H9 (cell line): ENCODE data around the gene ARGFX. TPM values are rescaled to one million over a fixed set of nuclear protein-coding genes. Genes with fewer than 3 reads are reported as not detected.

Experiments used
- DNase-seq: peaks from one replicate; pipeline ENCODE4 v3.0.0-alpha.2; 2017
- H2AFZ ChIP-seq: one replicate; pipeline ENCODE4 v1.6.1; 2013; ENCODE audit warnings: mild to moderate bottlenecking, low read length, control low read depth, moderate library complexity
- H2AK5ac ChIP-seq: 2 replicates; pipeline ENCODE4 v1.6.1; 2013; ENCODE audit warnings: low read length, control low read depth, mixed read lengths; ENCODE audit not compliant: insufficient read length
- H2BK120ac ChIP-seq: one replicate; pipeline ENCODE4 v1.6.1; 2013; ENCODE audit warnings: low read depth, mild to moderate bottlenecking, low read length, control low read depth, inconsistent platforms; ENCODE audit not compliant: poor library complexity, severe bottlenecking
- H2BK12ac ChIP-seq: 2 replicates; pipeline ENCODE4 v1.6.1; 2013; ENCODE audit warnings: low read length, control low read depth, mixed read lengths, low read depth; ENCODE audit not compliant: insufficient read length
- H2BK15ac ChIP-seq: 2 replicates; pipeline ENCODE4 v1.6.1; 2013; ENCODE audit warnings: low read depth, low read length, control low read depth
- H2BK20ac ChIP-seq: one replicate; pipeline ENCODE4 v1.6.1; 2013; ENCODE audit warnings: low read depth, mild to moderate bottlenecking, low read length, control low read depth, inconsistent platforms; ENCODE audit not compliant: poor library complexity, severe bottlenecking
- H2BK5ac ChIP-seq: 2 replicates; pipeline ENCODE4 v1.6.1; 2013; ENCODE audit warnings: low read length, control low read depth, mixed read lengths; ENCODE audit not compliant: insufficient read length
- H3K14ac ChIP-seq: 2 replicates; pipeline ENCODE4 v1.6.1; 2013; ENCODE audit warnings: low read length, control low read depth; ENCODE audit not compliant: insufficient read depth
- H3K18ac ChIP-seq: 2 replicates; pipeline ENCODE4 v1.6.1; 2013; ENCODE audit warnings: low read depth, mild to moderate bottlenecking, mixed read lengths, low read length, control low read depth; ENCODE audit not compliant: insufficient read length
- H3K23ac ChIP-seq: 2 replicates; pipeline ENCODE4 v1.6.1; 2013; ENCODE audit warnings: low read length, control low read depth, mixed read lengths, low read depth; ENCODE audit not compliant: insufficient read length
- H3K23me2 ChIP-seq: 2 replicates; pipeline ENCODE4 v1.6.1; 2013; ENCODE audit warnings: low read depth, mild to moderate bottlenecking, mixed read lengths, low read length, control low read depth; ENCODE audit not compliant: insufficient read length, poor library complexity, severe bottlenecking
- H3K27ac ChIP-seq: 2 replicates; pipeline ENCODE4 v1.5.1; 2013; ENCODE audit warnings: low read length, control low read depth, mixed read lengths, low read depth; ENCODE audit not compliant: insufficient read length
- H3K27me3 ChIP-seq: 2 replicates; pipeline ENCODE4 v1.6.1; 2013; ENCODE audit warnings: low read length, control low read depth, inconsistent platforms; ENCODE audit not compliant: insufficient read depth
- H3K4ac ChIP-seq: 2 replicates; pipeline ENCODE4 v1.6.1; 2013; ENCODE audit warnings: low read depth, mild to moderate bottlenecking, control low read depth, inconsistent platforms, low read length, moderate library complexity
- H3K4me1 ChIP-seq: 2 replicates; pipeline ENCODE4 v1.6.1; 2013; ENCODE audit warnings: low read length, control low read depth, inconsistent platforms; ENCODE audit not compliant: insufficient read depth
- H3K4me2 ChIP-seq: 2 replicates; pipeline ENCODE4 v1.6.1; 2013; ENCODE audit warnings: low read length, control low read depth, mixed read lengths; ENCODE audit not compliant: insufficient read length, insufficient read depth
- H3K56ac ChIP-seq: 2 replicates; pipeline ENCODE4 v1.6.1; 2013; ENCODE audit warnings: low read depth, mild to moderate bottlenecking, mixed read lengths, low read length, control low read depth; ENCODE audit not compliant: insufficient read length
- H3K79me1 ChIP-seq: 2 replicates; pipeline ENCODE4 v1.6.1; 2013; ENCODE audit warnings: low read depth, mild to moderate bottlenecking, moderate library complexity, low read length, control low read depth, inconsistent platforms; ENCODE audit not compliant: insufficient read depth, poor library complexity, severe bottlenecking
- H3K79me2 ChIP-seq: 2 replicates; pipeline ENCODE4 v1.6.1; 2013; ENCODE audit warnings: low read length, control low read depth, inconsistent platforms; ENCODE audit not compliant: insufficient read depth
- H3K9ac ChIP-seq: 2 replicates; pipeline ENCODE4 v1.6.1; 2013; ENCODE audit warnings: low read length, control low read depth, mixed read lengths; ENCODE audit not compliant: insufficient read length; ENCODE audit errors: extremely low read depth
- H3K9me3 ChIP-seq: one replicate; pipeline ENCODE4 v1.6.1; 2013; ENCODE audit warnings: low read depth, low read length, inconsistent platforms; ENCODE audit not compliant: control insufficient read depth
- H3T11ph ChIP-seq: one replicate; pipeline ENCODE4 v1.6.1; 2013; ENCODE audit warnings: mild to moderate bottlenecking, low read length, control low read depth, inconsistent platforms
- H4K20me1 ChIP-seq: one replicate; pipeline ENCODE4 v1.6.1; 2013; ENCODE audit not compliant: control insufficient read depth, insufficient read length, insufficient read depth
- H4K5ac ChIP-seq: 2 replicates; pipeline ENCODE4 v1.6.1; 2013; ENCODE audit warnings: low read depth, mild to moderate bottlenecking, mixed read lengths, low read length, control low read depth; ENCODE audit not compliant: insufficient read length
- H4K8ac ChIP-seq: replicated peaks from 2 replicates; pipeline ENCODE4 v1.6.1; 2013; ENCODE audit warnings: low read length, control low read depth, mixed read lengths, low read depth; ENCODE audit not compliant: insufficient read length
- H4K91ac ChIP-seq: 2 replicates; pipeline ENCODE4 v1.6.1; 2013; ENCODE audit warnings: low read depth, mild to moderate bottlenecking, moderate library complexity, mixed read lengths, low read length, control low read depth; ENCODE audit not compliant: insufficient read length
- H3K27ac Mint-ChIP-seq, 3 experiments: 2 replicates in 2 of 3; 3 replicates in 1 of 3; pipeline ENCODE4 v1.8.0; 2020 to 2021; ENCODE audit warnings: mixed read lengths in 3 of 3, mild to moderate bottlenecking in 1 of 3, moderate library complexity in 1 of 3
- H3K27me3 Mint-ChIP-seq: 2 replicates; pipeline ENCODE4 v1.8.0; 2021; ENCODE audit warnings: low read depth, mild to moderate bottlenecking, moderate library complexity, mixed read lengths
- H3K36me3 Mint-ChIP-seq, 3 experiments: 2 replicates in 2 of 3; 3 replicates in 1 of 3; pipeline ENCODE4 v1.8.0; 2020 to 2021; ENCODE audit warnings: low read depth in 3 of 3, mixed read lengths in 3 of 3; ENCODE audit not compliant: insufficient read depth in 1 of 3
- H3K4me1 Mint-ChIP-seq, 2 experiments: 2 replicates each; pipeline ENCODE4 v1.8.0; 2020; ENCODE audit warnings: mixed read lengths in 2 of 2
- H3K4me3 Mint-ChIP-seq, 2 experiments: 2 replicates in 1 of 2; 3 replicates in 1 of 2; pipeline ENCODE4 v1.8.0; 2020 to 2021; ENCODE audit warnings: mild to moderate bottlenecking in 2 of 2, mixed read lengths in 2 of 2, moderate library complexity in 1 of 2
- H3K9me3 Mint-ChIP-seq, 2 experiments: 2 replicates in 1 of 2; 3 replicates in 1 of 2; pipeline ENCODE4 v1.8.0; 2020; ENCODE audit warnings: mild to moderate bottlenecking in 2 of 2, mixed read lengths in 2 of 2, moderate library complexity in 1 of 2
- CTCF ChIP-seq: fragments of 200-600 bp; sonication (generic); conservative IDR thresholded peaks from 3 replicates; pipeline ENCODE4 v1.8.0; 2021; ENCODE audit warnings: antibody characterized with exemption, mild to moderate bottlenecking
- WGBS: extraction: QIAGEN DNeasy Blood & Tissue Kit; methylation state at CpG from one replicate; pipeline ENCODE4 v1.1.7; 2013; ENCODE audit warnings: missing lambda C conversion rate, low lambda C conversion rate, mixed read lengths; ENCODE audit not compliant: insufficient read length; ENCODE audit errors: extremely low coverage; 5-methylcytosine and 5-hydroxymethylcytosine counted together
- total RNA-seq: library from RNA; stranded (reverse); gene quantifications from 2 replicates; pipeline ENCODE4 v1.2.1, GENCODE V29; 2021

ARGFX gene
- total RNA-seq, 1 experiment from 2014 or later = not detected

GRCh38 chr3:121594850-121595249 is 27.1 kb downstream of the ARGFX start:
- H4K20me1 ChIP-seq = no peaks in the 10 kb centered on the region
- TF ChIP-seq CTCF = no peak
- no peak overlapping the region for H4K5ac ChIP-seq
- peaks cover 52 to 54% of the 10 kb centered on the region in 2 experiments for H3K4me1 Mint-ChIP-seq
- peaks cover 12% of the 10 kb centered on the region; the same call in 1 of the 2 replicates for H3K4me1 ChIP-seq
- no peaks in the 10 kb centered on the region for H3K27me3 ChIP-seq
- H3K27me3 Mint-ChIP-seq = no peaks in the 10 kb centered on the region
- no peak overlapping the region for H3K4ac ChIP-seq
- H2AK5ac ChIP-seq = no peak overlapping the region
- no CpG with 5 or more reads among the region's 2 CpGs for WGBS
- H3K9me3 ChIP-seq = no peaks in the 10 kb centered on the region
- H3K9me3 Mint-ChIP-seq = no peaks in the 10 kb centered on the region
- peak overlapping the region; percentile 91 for H2BK12ac ChIP-seq
- DNase-seq = no peak
- H3K36me3 Mint-ChIP-seq = no peaks in the 10 kb centered on the region; a peak in 1 of 7 replicates
- H3K56ac ChIP-seq = no peak overlapping the region
- H2BK120ac ChIP-seq = no peak overlapping the region
- no peak overlapping the region for H2BK5ac ChIP-seq
- no peak overlapping the region for H3T11ph ChIP-seq
- H3K4me2 ChIP-seq = no peak overlapping the region
- H3K79me1 ChIP-seq = no peaks in the 10 kb centered on the region
- no peak overlapping the region for H4K8ac ChIP-seq
- no peaks in the 10 kb centered on the region for H3K79me2 ChIP-seq
- H3K27ac ChIP-seq = no peak overlapping the region
- H3K4me3 Mint-ChIP-seq = no peak overlapping the region
- H3K9ac ChIP-seq = no peak overlapping the region
- H3K23me2 ChIP-seq = no peaks in the 10 kb centered on the region
- H2BK15ac ChIP-seq = 0 out of 2 replicates have a peak overlapping the region, but pooled peaks have one; percentile 70
- peak overlapping the region; percentile 37 for H3K18ac ChIP-seq
- H2AFZ ChIP-seq = no peak overlapping the region
- no peak overlapping the region for H3K23ac ChIP-seq
- peak overlapping the region in 2 of 3 experiments; percentile 49 to 97; a peak in 3 of 7 replicates for H3K27ac Mint-ChIP-seq
- H3K14ac ChIP-seq = no peak overlapping the region
- H4K91ac ChIP-seq = peak overlapping the region; percentile 87
- H2BK20ac ChIP-seq = no peak overlapping the region
